Stomach (tissue), 4 donors: ENCODE measurements around the gene COL3A1.

Experiments used
- EP300 ChIP-seq: sonication (generic); formaldehyde crosslinking; IDR thresholded peaks from one replicate; pipeline ENCODE4 v1.6.1; 2017; ENCODE audit warnings: antibody characterized with exemption
- POLR2A ChIP-seq, 4 donors: fragments of 450-650 bp; IDR thresholded peaks; one replicate each; pipeline ENCODE4 v1.6.1; 2016; ENCODE audit warnings: antibody characterized with exemption in 4 of 4, control low read depth in 2 of 4, mild to moderate bottlenecking in 1 of 4, moderate library complexity in 1 of 4
- POLR2AphosphoS5 ChIP-seq, 3 donors: sonication (generic); formaldehyde crosslinking; IDR thresholded peaks; one replicate each; pipeline ENCODE4 v1.6.1; 2016; ENCODE audit warnings: antibody characterized with exemption in 3 of 3
- TF ChIP-seq, protein P1 (sequence below), 7 experiments: fragments of 450-650 bp in 4 of 7; fragments of 200-600 bp in 3 of 7; sonication (generic) in 3 of 7; IDR thresholded peaks; one replicate each; pipeline ENCODE4 v1.5.1; 2016 to 2019; ENCODE audit warnings: antibody characterized with exemption in 7 of 7, control low read depth in 2 of 7, mild to moderate bottlenecking in 1 of 7

DNA sequence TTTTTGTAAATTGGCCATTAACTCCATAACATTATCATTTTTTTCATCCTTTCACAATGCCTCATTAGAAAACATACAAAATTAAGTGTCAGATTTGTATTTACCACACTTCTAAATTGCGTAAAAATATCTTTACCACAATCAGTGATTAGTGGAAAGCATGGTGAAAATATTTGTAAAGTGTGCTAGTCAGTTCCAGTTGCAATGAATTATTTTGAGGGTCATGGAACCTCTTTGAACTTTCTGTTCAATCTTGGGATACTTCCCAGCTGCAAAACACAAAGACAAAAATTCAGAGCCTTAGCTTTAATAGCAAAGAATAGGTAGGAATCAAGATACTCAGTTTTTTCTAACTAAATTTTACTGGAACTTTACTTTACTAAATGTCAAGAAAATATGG, 4.0 kb upstream of the COL3A1 start:
- TF ChIP-seq, protein P1, sequence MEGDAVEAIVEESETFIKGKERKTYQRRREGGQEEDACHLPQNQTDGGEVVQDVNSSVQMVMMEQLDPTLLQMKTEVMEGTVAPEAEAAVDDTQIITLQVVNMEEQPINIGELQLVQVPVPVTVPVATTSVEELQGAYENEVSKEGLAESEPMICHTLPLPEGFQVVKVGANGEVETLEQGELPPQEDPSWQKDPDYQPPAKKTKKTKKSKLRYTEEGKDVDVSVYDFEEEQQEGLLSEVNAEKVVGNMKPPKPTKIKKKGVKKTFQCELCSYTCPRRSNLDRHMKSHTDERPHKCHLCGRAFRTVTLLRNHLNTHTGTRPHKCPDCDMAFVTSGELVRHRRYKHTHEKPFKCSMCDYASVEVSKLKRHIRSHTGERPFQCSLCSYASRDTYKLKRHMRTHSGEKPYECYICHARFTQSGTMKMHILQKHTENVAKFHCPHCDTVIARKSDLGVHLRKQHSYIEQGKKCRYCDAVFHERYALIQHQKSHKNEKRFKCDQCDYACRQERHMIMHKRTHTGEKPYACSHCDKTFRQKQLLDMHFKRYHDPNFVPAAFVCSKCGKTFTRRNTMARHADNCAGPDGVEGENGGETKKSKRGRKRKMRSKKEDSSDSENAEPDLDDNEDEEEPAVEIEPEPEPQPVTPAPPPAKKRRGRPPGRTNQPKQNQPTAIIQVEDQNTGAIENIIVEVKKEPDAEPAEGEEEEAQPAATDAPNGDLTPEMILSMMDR (IDR thresholded peaks at IDR 0.05) = no peak
- TF ChIP-seq POLR2A (IDR thresholded peaks at IDR 0.05) = no peak
- TF ChIP-seq POLR2AphosphoS5 (IDR thresholded peaks at IDR 0.05) = no peak
- no peak for TF ChIP-seq EP300
